ENCODE results near the gene GJA4.

- TF ChIP-seq POLR2AphosphoS5 (IDR thresholded peaks at IDR 0.05; ENCODE audit: low read depth, low read length) = no peak
- no peak for TF ChIP-seq SPI1 (IDR thresholded peaks at IDR 0.05; ENCODE audit: low read depth, low read length)
- no peak for TF ChIP-seq TAF1 (IDR thresholded peaks at IDR 0.05; ENCODE audit: low read depth, low read length)
- no peak for TF ChIP-seq POLR2A (IDR thresholded peaks at IDR 0.05; ENCODE audit: low read depth, low read length)
- TF ChIP-seq PAX5 (IDR thresholded peaks at IDR 0.05; ENCODE audit: insufficient read depth, low read length, severe bottlenecking) = no peak
- no peak for TF ChIP-seq POU2F2 (IDR thresholded peaks at IDR 0.05; ENCODE audit: low read depth, low read length)
Observed at GRCh38 chr1:34792424-34792823, 375 bp upstream of the GJA4 start.
